Left forelimb (tissue), 1 donor: ENCODE data around the gene RUNX3.
A peak's percentile ranks its signal among the peaks of the same experiment; 100 is the strongest.

Experiments used
- DNase-seq: peaks from one replicate; pipeline ENCODE4 v3.0.0-alpha.2; 2018; ENCODE audit warnings: low spot score

The RUNX3 gene

GRCh38 chr1:24886241-24886640 is 43.8 kb downstream of the RUNX3 start:
- peak; percentile 20 for DNase-seq

- DNase-seq, result no peak
These were observed 45.3 kb downstream of the RUNX3 start for GRCh38 chr1:24884751-24885150.

GRCh38 chr1:24881034-24881433 is 49.0 kb downstream of the RUNX3 start:
- DNase-seq, result no peak

GRCh38 chr1:24878775-24879742 is 51.0 kb downstream of the RUNX3 start:
- DNase-seq, result peak; percentile 15

GRCh38 chr1:24878045-24878444 is 52.0 kb downstream of the RUNX3 start:
- no peak for DNase-seq

- DNase-seq, result peak; percentile 38
These were observed 54.0 kb downstream of the RUNX3 start for GRCh38 chr1:24875991-24876506.

- peak; percentile 25 for DNase-seq
These were observed 54.8 kb downstream of the RUNX3 start for GRCh38 chr1:24875257-24875656.

- DNase-seq, result no peak
These were observed 55.4 kb downstream of the RUNX3 start for GRCh38 chr1:24874611-24875234.

- DNase-seq, result no peak
These were observed 56.0 kb downstream of the RUNX3 start for GRCh38 chr1:24874056-24874455.

- DNase-seq, result no peak
These were observed 56.9 kb downstream of the RUNX3 start for GRCh38 chr1:24873148-24873547.

GRCh38 chr1:24872061-24872850 is 57.8 kb downstream of the RUNX3 start:
- DNase-seq, result no peak

- no peak for DNase-seq
These were observed 58.7 kb downstream of the RUNX3 start for GRCh38 chr1:24871306-24871901.

- no peak for DNase-seq
These were observed 59.4 kb downstream of the RUNX3 start for GRCh38 chr1:24870551-24871195.

GRCh38 chr1:24868016-24868875 is 61.8 kb downstream of the RUNX3 start:
- no peak for DNase-seq

- DNase-seq, result no peak
These were observed 62.8 kb downstream of the RUNX3 start for GRCh38 chr1:24867084-24867870.

GRCh38 chr1:24866211-24867083 is 63.6 kb downstream of the RUNX3 start:
- DNase-seq, result no peak

GRCh38 chr1:24865587-24865986 is 64.5 kb downstream of the RUNX3 start:
- no peak for DNase-seq

- no peak for DNase-seq
These were observed 64.9 kb downstream of the RUNX3 start for GRCh38 chr1:24865168-24865567.
